Neural cell (in vitro differentiated cells): ENCODE measurements around the gene SYNGR4.

Experiments used
- CTCF ChIP-seq: fragments of 450-650 bp; IDR thresholded peaks from 2 replicates; pipeline ENCODE4 v1.5.1; 2014; ENCODE audit warnings: antibody characterized with exemption, mild to moderate bottlenecking, moderate library complexity; ENCODE audit not compliant: poor library complexity, severe bottlenecking
- POLR2AphosphoS5 ChIP-seq: IDR thresholded peaks from 2 replicates; pipeline ENCODE4 v1.6.1; 2012

DNA sequence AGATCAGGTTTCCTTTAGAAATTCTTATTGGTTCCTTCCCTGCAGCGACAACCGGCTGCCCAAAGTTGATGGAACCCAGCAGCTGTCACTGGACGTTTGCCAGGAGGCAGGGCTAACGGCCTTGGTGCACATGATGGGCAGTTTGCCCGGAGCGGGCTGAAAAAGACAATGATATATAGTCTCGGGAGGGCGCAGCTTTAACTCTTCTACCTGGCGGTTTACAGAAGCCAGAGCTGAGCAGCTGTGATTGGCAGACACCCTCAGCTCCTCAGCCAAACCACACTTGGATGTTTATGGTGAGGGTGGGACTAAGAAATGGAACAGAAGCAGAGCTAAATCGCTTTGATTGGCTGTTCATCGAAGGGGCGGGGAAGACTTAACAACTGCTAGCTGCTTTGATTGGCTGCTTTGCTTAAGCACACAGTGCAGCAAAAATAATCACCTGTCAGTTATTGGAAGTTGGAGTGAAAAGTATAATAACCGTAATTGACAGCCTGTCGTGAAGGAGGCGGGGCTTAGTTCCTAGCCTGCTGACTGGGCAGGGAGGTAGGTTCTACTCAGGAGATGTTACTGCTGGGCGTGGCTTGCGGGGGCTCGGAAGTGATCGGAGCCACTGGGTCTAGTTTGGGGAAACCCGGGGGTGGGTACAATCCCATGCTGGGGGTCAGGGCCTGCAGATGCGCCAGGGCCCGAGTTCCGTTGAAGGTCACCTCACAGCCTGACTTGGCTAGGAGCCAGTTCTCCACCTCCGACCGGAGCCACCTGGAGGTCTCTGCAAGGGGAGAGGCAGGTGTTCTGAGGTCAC, 31.3 kb upstream of the SYNGR4 start:
- TF ChIP-seq CTCF (no peak), POLR2AphosphoS5 (peak; percentile 33)
